ENCODE measurements around the gene POU6F2. TPM values are rescaled to one million over a fixed set of nuclear protein-coding genes. Genes with fewer than 3 reads are reported as not detected.

Gene POU6F2
- total RNA-seq, 1 experiment from 2014 or later: 0.19 TPM

DNA sequence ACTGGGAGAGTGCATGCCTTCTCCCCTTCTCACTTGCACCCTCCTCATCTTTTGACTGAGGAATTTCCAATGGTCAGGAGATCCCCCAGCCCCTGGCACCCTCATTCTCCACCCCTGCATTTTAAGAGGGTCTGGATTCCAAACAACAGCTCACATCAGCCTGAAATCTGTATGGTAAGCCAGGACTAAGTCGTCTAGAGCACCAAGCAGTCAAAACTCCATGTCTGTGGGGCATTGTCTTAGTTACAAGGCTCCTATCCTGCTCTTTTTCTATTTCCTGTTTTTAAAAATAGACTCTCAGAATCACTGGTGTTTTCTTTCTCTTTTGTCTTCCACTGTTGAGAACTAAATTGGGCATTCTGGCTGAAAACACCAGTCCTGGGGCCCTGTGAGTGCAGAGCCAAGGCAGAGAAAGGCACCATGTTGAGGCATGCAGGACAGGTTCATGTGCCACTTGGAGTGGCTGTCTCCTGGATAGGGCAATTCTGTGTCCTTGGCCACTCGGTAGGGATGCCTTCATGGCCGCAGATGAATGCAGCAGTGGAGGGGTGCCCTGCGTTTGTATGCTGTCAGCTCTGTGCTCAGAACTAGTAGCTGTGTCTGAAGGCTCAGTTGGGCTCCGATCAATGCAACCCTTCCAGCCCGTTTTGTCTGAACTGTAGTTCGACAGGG lies 371.9 kb downstream of the POU6F2 start:
- Mint-ChIP-seq H3K27ac (ENCODE audit: low read depth, unreplicated experiment) (no peak overlapping the region), H3K9me3 (ENCODE audit: unreplicated experiment) (no peaks in the 10 kb centered on the region), H3K4me3 (ENCODE audit: unreplicated experiment) (no peak overlapping the region), H3K36me3 (ENCODE audit: insufficient read depth, unreplicated experiment) (no peaks in the 10 kb centered on the region), H3K27me3 (ENCODE audit: insufficient read depth, unreplicated experiment) (peaks cover 62% of the 10 kb centered on the region), H3K4me1 (ENCODE audit: insufficient read depth, unreplicated experiment) (no peaks in the 10 kb centered on the region)
- TF ChIP-seq, protein P1, sequence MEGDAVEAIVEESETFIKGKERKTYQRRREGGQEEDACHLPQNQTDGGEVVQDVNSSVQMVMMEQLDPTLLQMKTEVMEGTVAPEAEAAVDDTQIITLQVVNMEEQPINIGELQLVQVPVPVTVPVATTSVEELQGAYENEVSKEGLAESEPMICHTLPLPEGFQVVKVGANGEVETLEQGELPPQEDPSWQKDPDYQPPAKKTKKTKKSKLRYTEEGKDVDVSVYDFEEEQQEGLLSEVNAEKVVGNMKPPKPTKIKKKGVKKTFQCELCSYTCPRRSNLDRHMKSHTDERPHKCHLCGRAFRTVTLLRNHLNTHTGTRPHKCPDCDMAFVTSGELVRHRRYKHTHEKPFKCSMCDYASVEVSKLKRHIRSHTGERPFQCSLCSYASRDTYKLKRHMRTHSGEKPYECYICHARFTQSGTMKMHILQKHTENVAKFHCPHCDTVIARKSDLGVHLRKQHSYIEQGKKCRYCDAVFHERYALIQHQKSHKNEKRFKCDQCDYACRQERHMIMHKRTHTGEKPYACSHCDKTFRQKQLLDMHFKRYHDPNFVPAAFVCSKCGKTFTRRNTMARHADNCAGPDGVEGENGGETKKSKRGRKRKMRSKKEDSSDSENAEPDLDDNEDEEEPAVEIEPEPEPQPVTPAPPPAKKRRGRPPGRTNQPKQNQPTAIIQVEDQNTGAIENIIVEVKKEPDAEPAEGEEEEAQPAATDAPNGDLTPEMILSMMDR (IDR thresholded peaks at IDR 0.05; ENCODE audit: unreplicated experiment): no peak
- intact Hi-C loops (cut with micrococcal nuclease): no loop called here
- CTCF ChIA-PET: interaction anchor here (0.6 kb wide), 1 partner anchor 179 kb away, joined by 3 read pairs; no protein-coding TSS in a partner anchor
- DNase-seq (ENCODE audit: unreplicated experiment): no peak
- POLR2A ChIA-PET: no interaction called here
- no TSS peak for BruUV-seq (replicated peaks)

DNA sequence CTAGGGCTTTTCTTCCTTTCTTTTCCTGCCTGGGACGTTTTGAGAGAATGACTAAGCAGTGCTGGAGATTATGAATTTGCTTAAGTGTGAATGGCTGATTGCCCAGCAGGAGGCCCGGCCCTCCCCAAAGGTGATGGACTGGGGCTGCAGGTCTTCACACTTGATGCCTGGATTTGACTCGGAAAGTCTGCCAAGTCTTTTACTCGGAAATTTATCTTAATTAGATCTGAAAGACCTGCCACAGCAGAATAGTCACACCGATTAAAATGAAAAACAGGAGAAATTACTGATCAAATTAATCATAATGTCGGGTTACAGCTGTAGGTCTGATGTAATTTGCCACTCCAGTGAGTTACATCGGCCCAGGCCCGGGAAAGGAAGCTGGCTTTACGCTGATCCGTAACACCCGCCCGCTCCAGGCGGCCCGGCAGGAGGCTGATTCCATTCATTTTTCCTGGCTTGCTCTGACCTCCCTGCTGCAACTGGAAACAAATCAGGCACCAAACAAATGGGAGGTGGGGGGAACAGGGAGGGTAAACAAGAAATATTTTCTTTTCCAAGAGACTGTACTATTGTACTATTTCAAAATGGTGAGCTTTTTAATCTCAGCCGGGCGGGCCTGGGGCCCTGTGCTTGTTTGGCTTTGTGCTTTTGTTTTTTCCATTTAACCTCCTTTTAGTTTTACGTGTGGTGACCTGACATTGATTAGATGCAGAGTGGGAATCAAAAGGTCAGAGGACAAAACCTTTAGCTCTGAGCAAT lies 376.1 kb downstream of the POU6F2 start:
- Mint-ChIP-seq H3K27me3 (ENCODE audit: insufficient read depth, unreplicated experiment) (peaks cover 36% of the 10 kb centered on the region), H3K36me3 (ENCODE audit: insufficient read depth, unreplicated experiment) (no peaks in the 10 kb centered on the region), H3K4me3 (ENCODE audit: unreplicated experiment) (no peak overlapping the region), H3K4me1 (ENCODE audit: insufficient read depth, unreplicated experiment) (no peaks in the 10 kb centered on the region), H3K9me3 (ENCODE audit: unreplicated experiment) (no peaks in the 10 kb centered on the region), H3K27ac (ENCODE audit: low read depth, unreplicated experiment) (no peak overlapping the region)
- no TSS peak for BruUV-seq (replicated peaks)
- intact Hi-C loops (cut with micrococcal nuclease): no loop called here
- DNase-seq (ENCODE audit: unreplicated experiment): no peak
- POLR2A ChIA-PET: no interaction called here
- CTCF ChIA-PET: no interaction called here
- TF ChIP-seq, protein P1 (IDR thresholded peaks at IDR 0.05; ENCODE audit: unreplicated experiment): no peak

DNA sequence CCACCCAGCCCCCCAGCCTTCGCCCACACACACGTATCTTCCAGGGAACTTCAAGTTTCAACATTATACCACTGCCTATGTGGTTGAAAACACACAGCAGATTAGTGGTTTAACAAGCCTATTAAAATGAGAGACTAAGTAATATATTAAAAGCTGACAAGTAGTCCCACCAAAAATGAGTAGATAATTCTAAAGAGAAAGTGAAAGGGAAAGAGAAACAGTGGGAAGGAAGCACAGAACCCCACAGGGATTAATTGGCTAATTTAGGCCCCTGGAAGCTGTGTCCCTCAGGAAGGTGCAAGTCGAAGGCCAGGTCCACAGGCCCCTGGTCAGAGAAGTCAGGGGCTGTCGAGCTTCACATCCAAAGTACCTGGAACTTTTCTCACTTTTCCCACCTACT lies 378.0 kb downstream of the POU6F2 start:
- CTCF ChIA-PET: interaction anchor here (0.6 kb wide), 1 partner anchor 203 kb away, joined by 3 read pairs; no protein-coding TSS in a partner anchor

More for the DNA sequence above, 378.0 kb downstream of the POU6F2 start:
- H3K27me3 Mint-ChIP-seq (ENCODE audit: insufficient read depth, unreplicated experiment): peaks cover 22% of the 10 kb centered on the region
- no TSS peak for BruUV-seq (replicated peaks)
- no peak overlapping the region for H3K4me3 Mint-ChIP-seq (ENCODE audit: unreplicated experiment)
- intact Hi-C loops (cut with micrococcal nuclease): no loop called here
- DNase-seq (ENCODE audit: unreplicated experiment): no peak
- no peaks in the 10 kb centered on the region for H3K9me3 Mint-ChIP-seq (ENCODE audit: unreplicated experiment)
- no peak overlapping the region for H3K27ac Mint-ChIP-seq (ENCODE audit: low read depth, unreplicated experiment)
- H3K36me3 Mint-ChIP-seq (ENCODE audit: insufficient read depth, unreplicated experiment): no peaks in the 10 kb centered on the region
- POLR2A ChIA-PET: no interaction called here
- TF ChIP-seq, protein P1 (IDR thresholded peaks at IDR 0.05; ENCODE audit: unreplicated experiment): no peak
- no peaks in the 10 kb centered on the region for H3K4me1 Mint-ChIP-seq (ENCODE audit: insufficient read depth, unreplicated experiment)

Data from MCF 10A (cell line).